SK-N-SH (cell line): ENCODE measurements around the gene UFM1. TPM values are rescaled to one million over a fixed set of nuclear protein-coding genes. Genes with fewer than 3 reads are reported as not detected.

ENCODE experiments used
- CTCF ChIA-PET: fragments of 300-600, 350-600 bp; formaldehyde crosslinking; extraction: SDS; loops from one replicate; lab custom pipeline; 2021; lab: Yijun Ruan, JAX
- POLR2A ChIA-PET: fragments of 350-600 bp; sonication (Branson Sonifier 250); formaldehyde crosslinking; extraction: SDS; loops from one replicate; lab custom pipeline; 2020; ENCODE audit warnings: antibody characterized with exemption, inconsistent platforms; lab: Yijun Ruan, JAX
- DNase-seq: peaks from one replicate; pipeline ENCODE4 v3.0.0; 2012
- H2AFZ ChIP-seq: fragments of 200-600 bp; sonication (generic); 2 replicates; pipeline ENCODE4 v1.8.1; 2016; ENCODE audit warnings: antibody characterized with exemption, mild to moderate bottlenecking, low read depth
- H3F3A ChIP-seq: fragments of 200-600 bp; sonication (generic); replicated peaks from 2 replicates; pipeline ENCODE3; 2016; ENCODE audit warnings: antibody characterized with exemption, mild to moderate bottlenecking; ENCODE audit not compliant: insufficient read depth
- H3K27ac ChIP-seq, 2 experiments: fragments of 200-500 bp in 1 of 2; fragments of 200-600 bp in 1 of 2; sonication (Bioruptor generic) in 1 of 2; sonication (generic), shearing (Covaris generic) in 1 of 2; 2 replicates each; pipeline versions ENCODE4 v1.5.1 to v1.6.1; 2014 to 2016; ENCODE audit warnings: low read depth in 2 of 2, inconsistent platforms in 1 of 2, low read length in 1 of 2, mild to moderate bottlenecking in 1 of 2, mixed read lengths in 1 of 2
- H3K27me3 ChIP-seq: fragments of 200-600 bp; sonication (generic), shearing (Covaris generic); 2 replicates; pipeline ENCODE4 v1.6.1; 2016; ENCODE audit warnings: mixed run types; ENCODE audit not compliant: insufficient read depth
- H3K36me3 ChIP-seq, 2 experiments: fragments of 200-500 bp in 1 of 2; fragments of 200-600 bp in 1 of 2; sonication (Bioruptor generic) in 1 of 2; sonication (generic) in 1 of 2; replicated peaks in 1 of 2; 2 replicates each; pipeline versions ENCODE3 to v1.5.1; 2014 to 2016; ENCODE audit warnings: low read length in 1 of 2, mild to moderate bottlenecking in 1 of 2; ENCODE audit not compliant: insufficient read depth in 2 of 2, control insufficient read depth in 1 of 2
- H3K4me1 ChIP-seq, 2 experiments: fragments of 200-500 bp in 1 of 2; fragments of 200-600 bp in 1 of 2; sonication (Bioruptor generic) in 1 of 2; sonication (generic), shearing (Covaris generic) in 1 of 2; 2 replicates each; pipeline versions ENCODE4 v1.5.1 to v1.6.1; 2014 to 2016; ENCODE audit warnings: low read depth in 1 of 2, low read length in 1 of 2, mixed run types in 1 of 2; ENCODE audit not compliant: insufficient read depth in 2 of 2, control insufficient read depth in 1 of 2
- H3K4me2 ChIP-seq: fragments of 200-600 bp; sonication (generic), shearing (Covaris generic); 2 replicates; pipeline ENCODE4 v1.6.1; 2017; ENCODE audit warnings: mixed run types
- H3K4me3 ChIP-seq, 2 experiments: fragments of 200-500 bp in 1 of 2; fragments of 200-600 bp in 1 of 2; sonication (Bioruptor generic) in 1 of 2; sonication (generic), shearing (Covaris generic) in 1 of 2; 2 replicates each; pipeline versions ENCODE4 v1.5.1 to v1.8.1; 2014 to 2016; ENCODE audit warnings: low read depth in 2 of 2, inconsistent platforms in 1 of 2, low read length in 1 of 2, mild to moderate bottlenecking in 1 of 2, mixed read lengths in 1 of 2, moderate library complexity in 1 of 2
- H3K79me2 ChIP-seq: fragments of 200-600 bp; sonication (generic); 2 replicates; pipeline ENCODE4 v1.8.1; 2017; ENCODE audit warnings: mild to moderate bottlenecking; ENCODE audit not compliant: insufficient read depth
- H3K9ac ChIP-seq: fragments of 200-600 bp; sonication (generic); 2 replicates; pipeline ENCODE4 v1.6.1; 2017; ENCODE audit warnings: mixed run types
- H3K9me2 ChIP-seq: fragments of 200-600 bp; sonication (generic); 2 replicates; pipeline ENCODE4 v1.6.1; 2017; ENCODE audit warnings: mixed run types
- H3K9me3 ChIP-seq: fragments of 200-600 bp; sonication (generic); 2 replicates; pipeline ENCODE4 v1.6.1; 2017; ENCODE audit warnings: mixed run types, mild to moderate bottlenecking, moderate library complexity
- H4K20me1 ChIP-seq: fragments of 200-600 bp; sonication (generic); 2 replicates; pipeline ENCODE4 v1.6.1; 2017; ENCODE audit warnings: mild to moderate bottlenecking, mixed run types; ENCODE audit not compliant: insufficient read depth
- CHD2 ChIP-seq: fragments of 150-350 bp; IDR thresholded peaks from 2 replicates; pipeline ENCODE4 v1.6.1; 2018; ENCODE audit warnings: low read length; ENCODE audit not compliant: partially characterized antibody
- CTCF ChIP-seq: fragments of 200-600 bp; sonication (generic); IDR thresholded peaks from 2 replicates; pipeline ENCODE4 v1.6.1; 2017; ENCODE audit warnings: antibody characterized with exemption, mild to moderate bottlenecking, moderate library complexity
- EP300 ChIP-seq, 2 experiments: IDR thresholded peaks; 2 replicates each; pipeline versions ENCODE4 v1.4.0 to v1.6.1; 2012; ENCODE audit warnings: borderline replicate concordance in 1 of 2, low read depth in 1 of 2, low read length in 1 of 2
- FOXJ3 ChIP-seq: sonication (generic); formaldehyde crosslinking; IDR thresholded peaks from 2 replicates; pipeline ENCODE4 v1.5.1; 2020; ENCODE audit warnings: mild to moderate bottlenecking, missing genetic modification reagents
- GABPA ChIP-seq: IDR thresholded peaks from 2 replicates; pipeline ENCODE4 v1.4.0; 2012; ENCODE audit warnings: low read depth, mild to moderate bottlenecking
- MAX ChIP-seq: IDR thresholded peaks from 2 replicates; pipeline ENCODE4 v1.4.0; 2012; ENCODE audit warnings: low read depth
- NFIC ChIP-seq: IDR thresholded peaks from 2 replicates; pipeline ENCODE4 v1.4.0; 2012; ENCODE audit warnings: borderline replicate concordance
- NRF1 ChIP-seq: IDR thresholded peaks from 2 replicates; pipeline ENCODE4 v1.6.1; 2012; ENCODE audit warnings: low read depth, mild to moderate bottlenecking, low read length
- POLR2AphosphoS5 ChIP-seq: IDR thresholded peaks from 2 replicates; pipeline ENCODE4 v1.6.1; 2012; ENCODE audit warnings: low read depth, low read length
- RCOR1 ChIP-seq: fragments of 150-350 bp; IDR thresholded peaks from 2 replicates; pipeline ENCODE4 v1.6.1; 2017; ENCODE audit warnings: antibody characterized with exemption, low read length
- REST ChIP-seq: IDR thresholded peaks from 2 replicates; pipeline ENCODE4 v1.6.1; 2012; ENCODE audit warnings: mild to moderate bottlenecking, low read depth, low read length, moderate library complexity
- SMC3 ChIP-seq: IDR thresholded peaks from 2 replicates; pipeline ENCODE4 v1.6.1; 2012; ENCODE audit warnings: low read depth, low read length, improper control_type of control experiment
- TEAD4 ChIP-seq: IDR thresholded peaks from 2 replicates; pipeline ENCODE4 v1.4.0; 2012; ENCODE audit warnings: mild to moderate bottlenecking, borderline replicate concordance; ENCODE audit not compliant: insufficient read depth
- USF2 ChIP-seq: fragments of 150-350 bp; IDR thresholded peaks from 2 replicates; pipeline ENCODE4 v1.6.1; 2017; ENCODE audit warnings: antibody characterized with exemption, low read length, low read depth, borderline replicate concordance
- YY1 ChIP-seq: IDR thresholded peaks from 2 replicates; pipeline ENCODE4 v1.4.0; 2012; ENCODE audit warnings: low read depth, mild to moderate bottlenecking
- WGBS: methylation state at CpG from one replicate; pipeline ENCODE4 v1.1.6; 2017; ENCODE audit warnings: low lambda C conversion rate; 5-methylcytosine and 5-hydroxymethylcytosine counted together
- polyA plus RNA-seq, 3 experiments: library from polyadenylated mRNA; depleted of rRNA; stranded (reverse); fragments of >200 nt; gene quantifications; 2 replicates each; pipeline ENCODE4 v1.2.3, GENCODE V29; 2012

UFM1 gene
- polyA plus RNA-seq, 1 of the 3 experiments (the other 2 are of a cell fraction) = 17.0 TPM

GRCh38 chr13:38376546-38376945, 26.9 kb downstream of the UFM1 start:
- Histone ChIP-seq H2AFZ (no peak overlapping the region), H3K27ac (no peak overlapping the region), H3K79me2 (no peaks in the 10 kb centered on the region), H3K4me2 (no peak overlapping the region), H4K20me1 (no peaks in the 10 kb centered on the region), H3K4me1 (no peaks in the 10 kb centered on the region), H3F3A (no peaks in the 10 kb centered on the region), H3K27me3 (no peaks in the 10 kb centered on the region), H3K4me3 (no peak overlapping the region), H3K9ac (no peak overlapping the region), H3K36me3 (no peaks in the 10 kb centered on the region), H3K9me2 (no peaks in the 10 kb centered on the region), H3K9me3 (no peaks in the 10 kb centered on the region)
- no peak for DNase-seq
- CTCF ChIA-PET = no interaction called here
- no peak for TF ChIP-seq NFIC
- TF ChIP-seq RCOR1 = no peak
- no peak for TF ChIP-seq GABPA
- no peak for TF ChIP-seq TEAD4
- no peak for TF ChIP-seq MAX
- no peak for TF ChIP-seq YY1
- TF ChIP-seq FOXJ3 (CRISPR knock-in tag) = no peak
- TF ChIP-seq CHD2 = no peak
- no peak for TF ChIP-seq USF2
- TF ChIP-seq SMC3 = no peak
- no peak for TF ChIP-seq POLR2AphosphoS5
- no peak for TF ChIP-seq REST
- TF ChIP-seq CTCF = no peak
- TF ChIP-seq EP300 (IDR thresholded peaks at IDR 0.05; ENCODE audit: borderline replicate concordance in 1 of 2, low read depth in 1 of 2, low read length in 1 of 2) = no peak
- TF ChIP-seq NRF1 = no peak
- 0% methylated on average over 1 of the region's 1 CpG for WGBS
- POLR2A ChIA-PET = no interaction called here
